Neural cell (in vitro differentiated cells): ENCODE measurements around the gene CELSR2. TPM values are rescaled to one million over a fixed set of nuclear protein-coding genes. Genes with fewer than 3 reads are reported as not detected.

Experiments used
- H2AFZ ChIP-seq: fragments of 200-600, 300-800 bp; sonication (generic), shearing (Covaris generic); 2 replicates; pipeline ENCODE4 v1.6.0; 2014; ENCODE audit warnings: low read depth, mild to moderate bottlenecking, antibody characterized with exemption, low read length, moderate library complexity
- H3F3A ChIP-seq: fragments of 200-600 bp; shearing (Covaris generic); 2 replicates; pipeline ENCODE4 v1.6.1; 2016; ENCODE audit warnings: mild to moderate bottlenecking, moderate library complexity, mixed read lengths, antibody characterized with exemption, low read length; ENCODE audit not compliant: insufficient read depth, poor library complexity, severe bottlenecking
- H3K27ac ChIP-seq: fragments of 200-600, 300-800 bp; sonication (generic), shearing (Covaris generic); 2 replicates; pipeline ENCODE4 v1.5.1; 2014; ENCODE audit warnings: mild to moderate bottlenecking, low read length, moderate library complexity
- H3K27me3 ChIP-seq: fragments of 300-800, 200-600 bp; sonication (generic), shearing (Covaris generic); 2 replicates; pipeline ENCODE4 v1.6.0; 2014; ENCODE audit warnings: mild to moderate bottlenecking, low read depth, low read length, moderate library complexity; ENCODE audit not compliant: insufficient read depth
- H3K36me3 ChIP-seq: fragments of 300-800, 200-600 bp; sonication (generic), shearing (Covaris generic); 2 replicates; pipeline ENCODE4 v1.5.1; 2014; ENCODE audit warnings: mild to moderate bottlenecking, antibody characterized with exemption, low read length, moderate library complexity; ENCODE audit not compliant: insufficient read depth
- H3K4me2 ChIP-seq: fragments of 300-800, 200-600 bp; sonication (generic), shearing (Covaris generic); 2 replicates; pipeline ENCODE4 v1.6.0; 2014; ENCODE audit warnings: mild to moderate bottlenecking, low read length
- H3K4me3 ChIP-seq: fragments of 300-800, 200-600 bp; sonication (generic), shearing (Covaris generic); 2 replicates; pipeline ENCODE4 v1.5.1; 2014; ENCODE audit warnings: mild to moderate bottlenecking, low read length, moderate library complexity
- H3K79me2 ChIP-seq: fragments of 200-600 bp; shearing (Covaris generic); replicated peaks from 2 replicates; pipeline ENCODE4 v1.6.0; 2014; ENCODE audit warnings: mild to moderate bottlenecking, low read length, moderate library complexity; ENCODE audit not compliant: insufficient read depth
- H3K9ac ChIP-seq: fragments of 300-800, 200-600 bp; sonication (generic), shearing (Covaris generic); 2 replicates; pipeline ENCODE4 v1.6.1; 2016; ENCODE audit warnings: mild to moderate bottlenecking, low read length, mixed read lengths
- H3K9me2 ChIP-seq: fragments of 200-600 bp; shearing (Covaris generic); 2 replicates; pipeline ENCODE4 v1.6.1; 2016; ENCODE audit warnings: mild to moderate bottlenecking, low read length, mixed read lengths; ENCODE audit not compliant: insufficient read depth
- H3K9me3 ChIP-seq: fragments of 200-600, 300-800 bp; sonication (generic), shearing (Covaris generic); 2 replicates; pipeline ENCODE4 v1.6.1; 2016; ENCODE audit warnings: mild to moderate bottlenecking, mixed run types, low read length, moderate library complexity, mixed read lengths
- H4K20me1 ChIP-seq: fragments of 200-600 bp; shearing (Covaris generic); 2 replicates; pipeline ENCODE4 v1.6.1; 2016; ENCODE audit warnings: mild to moderate bottlenecking, mixed run types; ENCODE audit not compliant: insufficient read depth
- CTCF ChIP-seq: fragments of 450-650 bp; IDR thresholded peaks from 2 replicates; pipeline ENCODE4 v1.5.1; 2014; ENCODE audit warnings: antibody characterized with exemption, mild to moderate bottlenecking, moderate library complexity; ENCODE audit not compliant: poor library complexity, severe bottlenecking
- EP300 ChIP-seq: fragments of 450-650 bp; conservative IDR thresholded peaks from 2 replicates; pipeline ENCODE4 v1.6.1; 2014; ENCODE audit warnings: antibody characterized with exemption, mild to moderate bottlenecking, moderate library complexity; ENCODE audit not compliant: poor library complexity, severe bottlenecking
- EZH2 ChIP-seq: fragments of 200-600, 300-800 bp; shearing (Covaris generic), sonication (generic); IDR thresholded peaks from 2 replicates; pipeline ENCODE4 v1.6.1; 2014; ENCODE audit warnings: antibody characterized with exemption, low read length, borderline replicate concordance, mild to moderate bottlenecking; ENCODE audit not compliant: insufficient read depth, poor library complexity, severe bottlenecking
- MXI1 ChIP-seq: fragments of 450-650 bp; conservative IDR thresholded peaks from 2 replicates; pipeline ENCODE4 v1.6.1; 2014; ENCODE audit warnings: antibody characterized with exemption, mild to moderate bottlenecking; ENCODE audit not compliant: poor library complexity, severe bottlenecking
- POLR2AphosphoS5 ChIP-seq: IDR thresholded peaks from 2 replicates; pipeline ENCODE4 v1.6.1; 2012
- RAD21 ChIP-seq: fragments of 450-650 bp; conservative IDR thresholded peaks from 2 replicates; pipeline ENCODE4 v1.6.1; 2014; ENCODE audit warnings: antibody characterized with exemption, mild to moderate bottlenecking, moderate library complexity
- SMC3 ChIP-seq: fragments of 450-650 bp; conservative IDR thresholded peaks from 2 replicates; pipeline ENCODE4 v1.6.1; 2014; ENCODE audit warnings: antibody characterized with exemption, mild to moderate bottlenecking, moderate library complexity; ENCODE audit not compliant: poor library complexity
- TAF1 ChIP-seq: IDR thresholded peaks from 2 replicates; pipeline ENCODE4 v1.6.1; 2012; ENCODE audit warnings: low read depth
- polyA plus RNA-seq: library from polyadenylated mRNA; depleted of rRNA; stranded (reverse); fragments of >200 nt; gene quantifications from 2 replicates; pipeline ENCODE4 v1.2.3, GENCODE V29; 2014
- TF ChIP-seq, protein P1 (sequence below): IDR thresholded peaks from 2 replicates; pipeline ENCODE4 v1.6.1; 2012; ENCODE audit warnings: borderline replicate concordance

CELSR2 gene
- polyA plus RNA-seq, 1 donor from 2014 or later, result 7.9 TPM

GRCh38 chr1:109249654-109250401 is 489 bp downstream of the CELSR2 start:
- Histone ChIP-seq H3K36me3 (peaks cover 12% of the 10 kb centered on the region), H2AFZ (no peak overlapping the region), H3K79me2 (peaks cover 49% of the 10 kb centered on the region), H3K9me2 (no peaks in the 10 kb centered on the region), H3K4me2 (peak overlapping the region; percentile 86), H3K27me3 (no peaks in the 10 kb centered on the region), H3F3A (no peaks in the 10 kb centered on the region), H3K9ac (peak overlapping the region; percentile 76), H3K27ac (peak overlapping the region; percentile 31), H4K20me1 (no peaks in the 10 kb centered on the region), H3K4me3 (peak overlapping the region; percentile 75), H3K9me3 (no peaks in the 10 kb centered on the region)
- TF ChIP-seq EZH2 (no peak), MXI1 (peak; percentile 57), RAD21 (peak; percentile 9), TAF1 (no peak), SMC3 (no peak)

DNA sequence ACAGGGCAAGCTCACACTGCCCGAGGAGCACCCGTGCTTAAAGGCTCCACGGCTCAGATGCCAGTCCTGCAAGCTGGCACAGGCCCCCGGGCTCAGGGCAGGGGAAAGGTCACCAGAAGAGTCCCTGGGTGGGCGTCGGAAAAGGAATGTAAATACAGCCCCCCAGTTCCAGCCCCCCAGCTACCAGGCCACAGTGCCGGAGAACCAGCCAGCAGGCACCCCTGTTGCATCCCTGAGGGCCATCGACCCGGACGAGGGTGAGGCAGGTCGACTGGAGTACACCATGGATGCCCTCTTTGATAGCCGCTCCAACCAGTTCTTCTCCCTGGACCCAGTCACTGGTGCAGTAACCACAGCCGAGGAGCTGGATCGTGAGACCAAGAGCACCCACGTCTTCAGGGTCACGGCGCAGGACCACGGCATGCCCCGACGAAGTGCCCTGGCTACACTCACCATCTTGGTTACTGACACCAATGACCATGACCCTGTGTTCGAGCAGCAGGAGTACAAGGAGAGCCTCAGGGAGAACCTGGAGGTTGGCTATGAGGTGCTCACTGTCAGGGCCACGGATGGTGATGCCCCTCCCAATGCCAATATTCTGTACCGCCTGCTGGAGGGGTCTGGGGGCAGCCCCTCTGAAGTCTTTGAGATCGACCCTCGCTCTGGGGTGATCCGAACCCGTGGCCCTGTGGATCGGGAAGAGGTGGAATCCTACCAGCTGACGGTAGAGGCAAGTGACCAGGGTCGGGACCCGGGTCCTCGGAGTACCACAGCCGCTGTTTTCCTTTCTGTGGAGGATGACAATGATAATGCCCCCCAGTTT is 1.3 kb downstream of the CELSR2 start:
- peak overlapping the region; percentile 86 for H3K4me2 ChIP-seq
- no peaks in the 10 kb centered on the region for H4K20me1 ChIP-seq
- no peaks in the 10 kb centered on the region for H3F3A ChIP-seq
- H2AFZ ChIP-seq, result no peak overlapping the region
- H3K27ac ChIP-seq, result peak overlapping the region; percentile 31
- no peak for TF ChIP-seq EP300
- TF ChIP-seq RAD21, result no peak
- no peak for TF ChIP-seq POLR2AphosphoS5
- no peak for TF ChIP-seq EZH2
- TF ChIP-seq SMC3, result no peak
- H3K4me3 ChIP-seq, result peak overlapping the region; percentile 75
- H3K9ac ChIP-seq, result peak overlapping the region; percentile 76
- H3K79me2 ChIP-seq, result peaks cover 57% of the 10 kb centered on the region
- H3K9me3 ChIP-seq, result no peaks in the 10 kb centered on the region
- H3K27me3 ChIP-seq, result no peaks in the 10 kb centered on the region
- H3K36me3 ChIP-seq, result peaks cover 12% of the 10 kb centered on the region
- no peaks in the 10 kb centered on the region for H3K9me2 ChIP-seq

GRCh38 chr1:109251277-109252166 is 2.2 kb downstream of the CELSR2 start:
- TF ChIP-seq EZH2 (no peak), MXI1 (no peak), CTCF (no peak), EP300 (no peak), TAF1 (no peak), RAD21 (no peak)
- TF ChIP-seq, protein P1, sequence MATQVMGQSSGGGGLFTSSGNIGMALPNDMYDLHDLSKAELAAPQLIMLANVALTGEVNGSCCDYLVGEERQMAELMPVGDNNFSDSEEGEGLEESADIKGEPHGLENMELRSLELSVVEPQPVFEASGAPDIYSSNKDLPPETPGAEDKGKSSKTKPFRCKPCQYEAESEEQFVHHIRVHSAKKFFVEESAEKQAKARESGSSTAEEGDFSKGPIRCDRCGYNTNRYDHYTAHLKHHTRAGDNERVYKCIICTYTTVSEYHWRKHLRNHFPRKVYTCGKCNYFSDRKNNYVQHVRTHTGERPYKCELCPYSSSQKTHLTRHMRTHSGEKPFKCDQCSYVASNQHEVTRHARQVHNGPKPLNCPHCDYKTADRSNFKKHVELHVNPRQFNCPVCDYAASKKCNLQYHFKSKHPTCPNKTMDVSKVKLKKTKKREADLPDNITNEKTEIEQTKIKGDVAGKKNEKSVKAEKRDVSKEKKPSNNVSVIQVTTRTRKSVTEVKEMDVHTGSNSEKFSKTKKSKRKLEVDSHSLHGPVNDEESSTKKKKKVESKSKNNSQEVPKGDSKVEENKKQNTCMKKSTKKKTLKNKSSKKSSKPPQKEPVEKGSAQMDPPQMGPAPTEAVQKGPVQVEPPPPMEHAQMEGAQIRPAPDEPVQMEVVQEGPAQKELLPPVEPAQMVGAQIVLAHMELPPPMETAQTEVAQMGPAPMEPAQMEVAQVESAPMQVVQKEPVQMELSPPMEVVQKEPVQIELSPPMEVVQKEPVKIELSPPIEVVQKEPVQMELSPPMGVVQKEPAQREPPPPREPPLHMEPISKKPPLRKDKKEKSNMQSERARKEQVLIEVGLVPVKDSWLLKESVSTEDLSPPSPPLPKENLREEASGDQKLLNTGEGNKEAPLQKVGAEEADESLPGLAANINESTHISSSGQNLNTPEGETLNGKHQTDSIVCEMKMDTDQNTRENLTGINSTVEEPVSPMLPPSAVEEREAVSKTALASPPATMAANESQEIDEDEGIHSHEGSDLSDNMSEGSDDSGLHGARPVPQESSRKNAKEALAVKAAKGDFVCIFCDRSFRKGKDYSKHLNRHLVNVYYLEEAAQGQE, result no peak
- Histone ChIP-seq H3K4me2 (no peak overlapping the region), H3K9ac (no peak overlapping the region), H3K36me3 (peaks cover 12% of the 10 kb centered on the region), H2AFZ (no peak overlapping the region), H3K9me2 (no peaks in the 10 kb centered on the region), H4K20me1 (no peaks in the 10 kb centered on the region), H3K4me3 (peak overlapping the region; percentile 75), H3K27ac (no peak overlapping the region), H3F3A (no peaks in the 10 kb centered on the region), H3K79me2 (peaks cover 66% of the 10 kb centered on the region), H3K27me3 (no peaks in the 10 kb centered on the region), H3K9me3 (no peaks in the 10 kb centered on the region)
